ENCODE measurements around the gene EPS8.

- TF ChIP-seq POLR2AphosphoS5 (IDR thresholded peaks at IDR 0.05; ENCODE audit: borderline replicate concordance, low read depth, low read length) (no peak), EZH2 (IDR thresholded peaks at IDR 0.05) (no peak), FOXP2 (optimal IDR thresholded peaks at IDR 0.05; ENCODE audit: control extremely low read depth, extremely low read length, insufficient read depth) (no peak)
These were observed 160.9 kb downstream of the EPS8 start for GRCh38 chr12:15627995-15628945.

Data from SK-N-MC (cell line).